Astrocyte (in vitro differentiated cells and primary cell): ENCODE data around the gene PCSK1N. TPM values are rescaled to one million over a fixed set of nuclear protein-coding genes. Genes with fewer than 3 reads are reported as not detected.

Source experiments
- DNase-seq: peaks from one replicate; pipeline ENCODE4 v3.0.0-alpha.2; 2010; ENCODE audit warnings: low read depth
- FAIRE-seq: peaks from 2 replicates; lab custom pipeline; 2011; peaks lifted over from hg19 to GRCh38; lab: Jason Lieb, UNC
- H2AFZ ChIP-seq: 2 replicates; pipeline ENCODE4 v1.6.0; 2012; ENCODE audit warnings: low read depth, low read length, inconsistent platforms
- H3K27ac ChIP-seq: 2 replicates; pipeline ENCODE4 v1.5.1; 2011; ENCODE audit warnings: low read depth, low read length, inconsistent platforms
- H3K27me3 ChIP-seq: 2 replicates; pipeline ENCODE4 v1.6.0; 2011; ENCODE audit warnings: low read length, inconsistent platforms; ENCODE audit not compliant: insufficient read depth
- H3K36me3 ChIP-seq: 2 replicates; pipeline ENCODE4 v1.5.1; 2011; ENCODE audit warnings: low read length, inconsistent platforms; ENCODE audit not compliant: insufficient read depth
- H3K4me1 ChIP-seq: 2 replicates; pipeline ENCODE4 v1.5.1; 2011; ENCODE audit warnings: low read length, inconsistent platforms; ENCODE audit not compliant: insufficient read depth
- H3K4me2 ChIP-seq: 2 replicates; pipeline ENCODE4 v1.6.0; 2012; ENCODE audit warnings: low read length, inconsistent platforms
- H3K4me3 ChIP-seq: 2 replicates; pipeline ENCODE4 v1.5.1; 2011; ENCODE audit warnings: low read depth, mild to moderate bottlenecking, low read length, inconsistent platforms; ENCODE audit not compliant: insufficient read depth
- H3K79me2 ChIP-seq: 2 replicates; pipeline ENCODE4 v1.6.0; 2012; ENCODE audit warnings: mild to moderate bottlenecking, low read length, inconsistent platforms; ENCODE audit not compliant: insufficient read depth
- H3K9ac ChIP-seq: 2 replicates; pipeline ENCODE4 v1.6.0; 2012; ENCODE audit warnings: mild to moderate bottlenecking, low read length, inconsistent platforms
- H3K9me3 ChIP-seq: 2 replicates; pipeline ENCODE4 v1.5.1; 2012; ENCODE audit warnings: low read depth, mild to moderate bottlenecking, low read length, inconsistent platforms; ENCODE audit not compliant: insufficient read depth
- H4K20me1 ChIP-seq: 2 replicates; pipeline ENCODE4 v1.6.0; 2012; ENCODE audit warnings: low read length, inconsistent platforms; ENCODE audit not compliant: insufficient read depth
- H3K27ac Mint-ChIP-seq: one replicate; pipeline ENCODE4 v1.8.0; 2021; ENCODE audit warnings: mild to moderate bottlenecking, mixed read lengths; ENCODE audit not compliant: unreplicated experiment
- H3K27me3 Mint-ChIP-seq: one replicate; pipeline ENCODE4 v1.8.0; 2021; ENCODE audit warnings: low read depth, mixed read lengths; ENCODE audit not compliant: unreplicated experiment
- H3K36me3 Mint-ChIP-seq: one replicate; pipeline ENCODE4 v1.8.0; 2021; ENCODE audit warnings: low read depth, mixed read lengths; ENCODE audit not compliant: unreplicated experiment
- H3K4me1 Mint-ChIP-seq: one replicate; pipeline ENCODE4 v1.8.0; 2021; ENCODE audit warnings: low read depth, mixed read lengths; ENCODE audit not compliant: unreplicated experiment
- H3K4me3 Mint-ChIP-seq: one replicate; pipeline ENCODE4 v1.8.0; 2021; ENCODE audit warnings: mild to moderate bottlenecking, moderate library complexity, mixed read lengths; ENCODE audit not compliant: unreplicated experiment
- H3K9me3 Mint-ChIP-seq: one replicate; pipeline ENCODE4 v1.8.0; 2021; ENCODE audit warnings: mild to moderate bottlenecking, mixed read lengths; ENCODE audit not compliant: unreplicated experiment
- EZH2 ChIP-seq: IDR thresholded peaks from 2 replicates; pipeline ENCODE4 v1.6.1; 2012; ENCODE audit warnings: mild to moderate bottlenecking, low read length, inconsistent platforms; ENCODE audit not compliant: insufficient read depth
- total RNA-seq: library from RNA; stranded (reverse); gene quantifications from 2 replicates; pipeline ENCODE4 v1.2.1, GENCODE V29; 2021
- TF ChIP-seq, protein P1 (sequence below): IDR thresholded peaks from 2 replicates; pipeline ENCODE4 v1.5.1; 2011; ENCODE audit warnings: low read depth, mild to moderate bottlenecking, inconsistent platforms, low read length, moderate library complexity; ENCODE audit not compliant: insufficient read depth

The PCSK1N gene
- total RNA-seq, 1 donor from 2014 or later: 62.0 TPM

DNA sequence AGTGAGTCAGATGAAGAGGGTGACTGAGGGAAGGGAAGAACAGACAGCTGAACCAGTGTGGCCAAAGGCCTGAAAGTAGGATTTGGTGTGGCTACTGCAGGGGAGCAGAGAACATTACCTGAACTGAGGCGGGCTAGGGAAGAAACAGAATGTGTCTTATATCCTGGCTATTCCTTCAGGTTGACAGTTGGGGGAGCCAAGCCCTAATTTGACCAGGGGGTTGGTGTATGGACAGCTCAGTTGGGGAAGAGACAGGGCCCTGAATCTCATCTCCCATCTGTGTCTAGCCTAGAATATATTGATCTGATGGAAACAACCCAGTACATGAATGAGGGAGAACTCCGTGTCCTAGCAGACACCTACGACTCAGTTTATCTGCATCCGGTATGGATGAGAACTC, 29.3 kb downstream of the PCSK1N start:
- DNase-seq: no peak
- H4K20me1 ChIP-seq: no peaks in the 10 kb centered on the region
- H3K79me2 ChIP-seq: no peaks in the 10 kb centered on the region
- H3K9me3 ChIP-seq: no peaks in the 10 kb centered on the region
- Mint-ChIP-seq H3K4me3 (no peak overlapping the region), H3K36me3 (no peaks in the 10 kb centered on the region), H3K27me3 (no peaks in the 10 kb centered on the region), H3K27ac (peak overlapping the region; percentile 58), H3K9me3 (no peaks in the 10 kb centered on the region), H3K4me1 (no peaks in the 10 kb centered on the region)
- no peaks in the 10 kb centered on the region for H3K27me3 ChIP-seq
- TF ChIP-seq, protein P1, sequence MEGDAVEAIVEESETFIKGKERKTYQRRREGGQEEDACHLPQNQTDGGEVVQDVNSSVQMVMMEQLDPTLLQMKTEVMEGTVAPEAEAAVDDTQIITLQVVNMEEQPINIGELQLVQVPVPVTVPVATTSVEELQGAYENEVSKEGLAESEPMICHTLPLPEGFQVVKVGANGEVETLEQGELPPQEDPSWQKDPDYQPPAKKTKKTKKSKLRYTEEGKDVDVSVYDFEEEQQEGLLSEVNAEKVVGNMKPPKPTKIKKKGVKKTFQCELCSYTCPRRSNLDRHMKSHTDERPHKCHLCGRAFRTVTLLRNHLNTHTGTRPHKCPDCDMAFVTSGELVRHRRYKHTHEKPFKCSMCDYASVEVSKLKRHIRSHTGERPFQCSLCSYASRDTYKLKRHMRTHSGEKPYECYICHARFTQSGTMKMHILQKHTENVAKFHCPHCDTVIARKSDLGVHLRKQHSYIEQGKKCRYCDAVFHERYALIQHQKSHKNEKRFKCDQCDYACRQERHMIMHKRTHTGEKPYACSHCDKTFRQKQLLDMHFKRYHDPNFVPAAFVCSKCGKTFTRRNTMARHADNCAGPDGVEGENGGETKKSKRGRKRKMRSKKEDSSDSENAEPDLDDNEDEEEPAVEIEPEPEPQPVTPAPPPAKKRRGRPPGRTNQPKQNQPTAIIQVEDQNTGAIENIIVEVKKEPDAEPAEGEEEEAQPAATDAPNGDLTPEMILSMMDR: no peak
- no peak for TF ChIP-seq EZH2
- H3K9ac ChIP-seq: no peak overlapping the region
- FAIRE-seq: peak; percentile 77
- H3K36me3 ChIP-seq: no peaks in the 10 kb centered on the region
- peaks cover 5% of the 10 kb centered on the region for H3K4me1 ChIP-seq
- H3K4me3 ChIP-seq: no peak overlapping the region
- H3K27ac ChIP-seq: no peak overlapping the region
- H2AFZ ChIP-seq: no peak overlapping the region
- H3K4me2 ChIP-seq: no peak overlapping the region

DNA sequence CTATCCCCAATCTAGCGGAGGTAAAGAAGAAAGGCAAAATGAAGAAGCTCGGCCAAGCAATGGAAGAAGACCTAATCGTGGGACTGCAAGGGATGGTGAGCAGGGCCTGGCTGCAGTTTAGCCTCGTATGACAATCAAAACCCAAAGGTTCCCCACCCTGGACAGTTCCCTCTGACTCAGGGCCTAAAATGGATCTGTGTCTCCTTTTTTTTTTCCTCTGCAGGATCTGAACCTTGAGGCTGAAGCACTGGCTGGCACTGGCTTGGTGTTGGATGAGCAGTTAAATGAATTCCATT, 32.6 kb downstream of the PCSK1N start:
- H3K9ac ChIP-seq: peak overlapping the region; percentile 96
- peaks cover 10% of the 10 kb centered on the region for H3K4me1 ChIP-seq
- no peaks in the 10 kb centered on the region for H3K9me3 ChIP-seq
- H3K79me2 ChIP-seq: no peaks in the 10 kb centered on the region
- Mint-ChIP-seq H3K4me3 (peak overlapping the region; percentile 95), H3K36me3 (no peaks in the 10 kb centered on the region), H3K27me3 (no peaks in the 10 kb centered on the region), H3K4me1 (peaks cover 3% of the 10 kb centered on the region), H3K9me3 (no peaks in the 10 kb centered on the region), H3K27ac (peak overlapping the region; percentile 100)
- no peaks in the 10 kb centered on the region for H4K20me1 ChIP-seq
- H3K27me3 ChIP-seq: no peaks in the 10 kb centered on the region
- no peaks in the 10 kb centered on the region for H3K36me3 ChIP-seq
- TF ChIP-seq, protein P1: no peak
- no peak for TF ChIP-seq EZH2
- peak overlapping the region; percentile 87 for H3K4me2 ChIP-seq
- H3K27ac ChIP-seq: no peak overlapping the region
- H3K4me3 ChIP-seq: peak overlapping the region; percentile 68
- no peak overlapping the region for H2AFZ ChIP-seq
- FAIRE-seq (no peak), DNase-seq (no peak)

DNA sequence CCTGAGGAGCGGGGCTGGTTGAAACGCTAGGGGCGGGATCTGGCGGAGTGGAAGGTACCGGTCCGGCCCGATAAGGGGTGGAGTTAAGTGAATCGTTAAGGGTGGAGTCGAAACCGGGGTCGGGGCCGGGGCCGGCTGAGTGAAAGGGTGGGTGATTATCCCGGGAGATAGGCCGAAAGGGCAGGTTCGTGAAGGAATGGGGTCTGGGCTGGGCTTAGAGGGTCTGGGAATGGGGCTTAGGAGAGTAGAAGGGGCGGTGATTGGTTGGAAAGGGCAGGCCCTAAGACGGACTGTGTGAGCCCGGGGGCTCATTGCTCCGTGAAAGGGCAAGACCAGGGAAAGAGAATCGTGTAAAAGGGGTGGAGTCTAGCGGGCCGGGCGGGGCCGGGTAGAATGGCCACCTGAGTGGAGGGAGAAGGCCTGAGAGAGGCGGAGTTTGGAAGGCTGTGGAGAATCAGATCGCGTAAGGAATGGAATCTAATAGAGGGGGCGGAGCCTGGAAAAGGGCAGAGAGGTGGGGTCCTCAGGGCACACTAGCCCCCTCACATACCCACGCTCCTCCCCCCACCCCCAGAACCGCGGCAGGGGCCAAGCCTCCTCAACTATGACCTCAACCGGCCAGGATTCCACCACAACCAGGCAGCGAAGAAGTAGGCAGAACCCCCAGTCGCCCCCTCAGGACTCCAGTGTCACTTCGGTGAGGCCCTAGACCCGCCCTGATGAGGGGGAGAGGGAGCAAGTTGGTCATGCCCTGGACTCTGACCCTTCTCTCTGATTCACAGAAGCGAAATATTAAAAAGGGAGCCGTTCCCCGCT, 33.1 kb downstream of the PCSK1N start:
- Histone ChIP-seq H3K9ac (peak overlapping the region; percentile 96), H2AFZ (peak overlapping the region; percentile 44), H3K36me3 (no peaks in the 10 kb centered on the region), H3K27me3 (no peaks in the 10 kb centered on the region), H4K20me1 (no peaks in the 10 kb centered on the region), H3K79me2 (no peaks in the 10 kb centered on the region), H3K4me1 (peaks cover 10% of the 10 kb centered on the region), H3K27ac (peak overlapping the region; percentile 95), H3K4me3 (peak overlapping the region; percentile 68), H3K9me3 (no peaks in the 10 kb centered on the region), H3K4me2 (peak overlapping the region; percentile 87)
- H3K36me3 Mint-ChIP-seq: no peaks in the 10 kb centered on the region
- peak overlapping the region; percentile 100 for H3K27ac Mint-ChIP-seq
- H3K9me3 Mint-ChIP-seq: no peaks in the 10 kb centered on the region
- H3K4me3 Mint-ChIP-seq: peak overlapping the region; percentile 95
- peaks cover 3% of the 10 kb centered on the region for H3K4me1 Mint-ChIP-seq
- no peak for TF ChIP-seq EZH2
- TF ChIP-seq, protein P1: no peak
- FAIRE-seq (no peak), DNase-seq (peak; percentile 67)
- H3K27me3 Mint-ChIP-seq: no peaks in the 10 kb centered on the region
